Tibial nerve (tissue), 4 donors: ENCODE measurements around the gene OSCP1.

Experiments used
- CTCF ChIP-seq, 5 experiments: fragments of 200-600 bp in 3 of 5; fragments of 450-650 bp in 2 of 5; sonication (generic) in 3 of 5; IDR thresholded peaks; one replicate each; pipeline ENCODE4 v1.5.1; 2016 to 2019; ENCODE audit warnings: antibody characterized with exemption in 5 of 5, mild to moderate bottlenecking in 3 of 5, moderate library complexity in 2 of 5
- EP300 ChIP-seq, 2 donors: sonication (generic); formaldehyde crosslinking; IDR thresholded peaks; one replicate each; pipeline ENCODE4 v1.6.1; 2017; ENCODE audit warnings: antibody characterized with exemption in 2 of 2, mild to moderate bottlenecking in 1 of 2
- POLR2A ChIP-seq, 2 donors: fragments of 450-650 bp; IDR thresholded peaks; one replicate each; pipeline ENCODE4 v1.6.1; 2017; ENCODE audit warnings: antibody characterized with exemption in 2 of 2, mild to moderate bottlenecking in 2 of 2, moderate library complexity in 2 of 2

GRCh38 chr1:36384542-36385409 lies 65.5 kb downstream of the OSCP1 start:
- TF ChIP-seq CTCF (IDR thresholded peaks at IDR 0.05) (no peak), POLR2A (IDR thresholded peaks at IDR 0.05) (no peak), EP300 (IDR thresholded peaks at IDR 0.05) (no peak)
